Testis (tissue), 2 donors: ENCODE results near the gene EML4.

Source experiments
- CTCF ChIP-seq, 3 experiments: fragments of 450-650 bp in 2 of 3; fragments of 200-600 bp in 1 of 3; sonication (generic) in 1 of 3; IDR thresholded peaks; one replicate each; pipeline ENCODE4 v1.5.1; 2016 to 2019; ENCODE audit warnings: antibody characterized with exemption in 3 of 3, mild to moderate bottlenecking in 2 of 3, moderate library complexity in 1 of 3
- POLR2A ChIP-seq: fragments of 450-650 bp; IDR thresholded peaks from one replicate; pipeline ENCODE4 v1.6.1; 2017; ENCODE audit warnings: antibody characterized with exemption, mild to moderate bottlenecking, moderate library complexity

DNA sequence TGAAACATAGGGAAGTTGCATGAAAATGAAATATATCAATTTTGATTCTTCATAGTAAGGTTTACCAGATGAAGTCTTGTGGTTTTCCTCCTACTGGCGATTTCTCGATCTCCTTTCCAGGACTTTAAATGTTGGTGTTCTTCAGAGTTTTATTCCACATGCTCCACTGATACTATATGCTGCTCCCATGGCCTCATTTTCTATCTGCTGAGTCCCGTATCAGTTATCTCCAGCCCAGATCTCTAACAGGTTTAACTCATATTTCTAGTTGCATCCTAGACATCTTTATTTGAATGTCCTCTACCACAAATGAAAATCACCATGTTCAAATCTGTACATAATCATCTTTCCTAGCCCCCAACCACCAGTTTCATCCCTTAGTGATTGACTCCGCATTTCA, 120.1 kb downstream of the EML4 start:
- TF ChIP-seq CTCF (IDR thresholded peaks at IDR 0.05), result no peak
- no peak for TF ChIP-seq POLR2A
